Right lobe of liver (tissue), 6 donors: Measurements from ENCODE around the gene MIEF1. TPM values are rescaled to one million over a fixed set of nuclear protein-coding genes. Genes with fewer than 3 reads are reported as not detected.

Experiments used
- ATAC-seq, 4 donors: fragments of 200-7000 bp; cut with Tn5 transposase; one replicate each; pipeline ENCODE4 v1.9.1; 2020; ENCODE audit warnings: mild to moderate bottlenecking in 4 of 4, moderate library complexity in 4 of 4
- DNase-seq, 3 donors: peaks; one replicate each; pipeline ENCODE4 v3.0.0-alpha.2; 2020
- H3K27ac ChIP-seq, 3 donors: fragments of 200-600 bp; one replicate each; pipeline ENCODE4 v1.8.0; 2022
- H3K27me3 ChIP-seq, 2 donors: fragments of 200-600 bp; one replicate each; pipeline ENCODE4 v1.8.0; 2022
- H3K36me3 ChIP-seq, 4 donors: fragments of 200-600 bp; sonication (generic) in 1 of 4; one replicate each; pipeline versions ENCODE4 v1.5.1 to v1.8.0; 2017 to 2022; ENCODE audit warnings: control low read depth in 1 of 4
- H3K4me1 ChIP-seq, 4 donors: fragments of 200-600 bp; sonication (generic) in 1 of 4; one replicate each; pipeline versions ENCODE4 v1.5.1 to v1.8.0; 2017 to 2022; ENCODE audit warnings: control low read depth in 1 of 4
- H3K4me3 ChIP-seq, 3 donors: fragments of 200-600 bp; one replicate each; pipeline ENCODE4 v1.8.0; 2022
- H3K9me3 ChIP-seq, 4 donors: fragments of 200-600 bp; sonication (generic) in 1 of 4; one replicate each; pipeline versions ENCODE4 v1.5.1 to v1.8.0; 2017 to 2022; ENCODE audit warnings: control low read depth in 1 of 4
- CTCF ChIP-seq, 4 donors: fragments of 200-600 bp in 3 of 4; fragments of 450-650 bp in 1 of 4; IDR thresholded peaks; one replicate each; pipeline versions ENCODE4 v1.5.1 to v1.8.0; 2016 to 2022; ENCODE audit warnings: antibody characterized with exemption in 4 of 4, mild to moderate bottlenecking in 2 of 4
- POLR2A ChIP-seq: fragments of 450-650 bp; IDR thresholded peaks from one replicate; pipeline ENCODE4 v1.6.1; 2017; ENCODE audit warnings: antibody characterized with exemption, mild to moderate bottlenecking
- WGBS: methylation state at CpG from one replicate; pipeline ENCODE4 v1.1.6; 2018; ENCODE audit warnings: low coverage, low lambda C conversion rate; ENCODE audit not compliant: insufficient coverage; ENCODE audit errors: missing lambda C conversion rate; 5-methylcytosine and 5-hydroxymethylcytosine counted together
- intact Hi-C, 2 donors: fragments of 100-400 bp; cut with DNase I; formaldehyde crosslinking; loops; one replicate each; pipeline versions ENCODE4 v1.11.2 to v1.14.1; 2022
- total RNA-seq, 6 experiments: library from RNA; depleted of rRNA in 2 of 6; stranded (reverse); fragments of >200 nt in 2 of 6; fragmentation: NEBNext Ultra II Directional in 3 of 6; extraction: Animal tissue kit (Norgen Biotek cat#: 25700) in 3 of 6; gene quantifications; one replicate each; pipeline versions ENCODE4 v1.1.0 to v1.2.4, GENCODE V29; 2016 to 2023
- donor health status: DM: no; HTN: yes; CAD: no.
- donor health status: DM: no; HTN: no; CAD: no.
- donor health status: DM: no; HTN: no; CAD: no.
- donor health status: DM: no; HTN: yes; CAD: no.
- donor health status: DM: no; HTN: yes; CAD: no.

MIEF1 gene
- total RNA-seq, 6 experiments from 2014 or later: 17.4 to 24.4 (median 21.5) TPM

GRCh38 chr22:39522567-39523300 is 20.6 kb downstream of the MIEF1 start:
- peak overlapping the region; percentile 100 for H3K4me3 ChIP-seq
- peak in 1 of 3 donors; percentile 38 for DNase-seq

GRCh38 chr22:39524089-39524752 is 22.1 kb downstream of the MIEF1 start:
- intact Hi-C loops: no loop called here
- Histone ChIP-seq H3K27me3 (no peaks in the 10 kb centered on the region), H3K4me1 (peaks cover 0 to 50% (median 21%) of the 10 kb centered on the region in 4 donors), H3K27ac (no peak overlapping the region), H3K36me3 (peaks cover 11 to 45% (median 27%) of the 10 kb centered on the region in 4 donors), H3K9me3 (no peaks in the 10 kb centered on the region), H3K4me3 (no peak overlapping the region)
- 93% methylated on average over 3 of the region's 13 CpGs for WGBS
- ATAC-seq (no peak), DNase-seq (peak in 1 of 3 donors; percentile 51)
- TF ChIP-seq POLR2A: no peak
- no peak for TF ChIP-seq CTCF (IDR thresholded peaks at IDR 0.05)

More at GRCh38 chr22:39522567-39523300, 20.6 kb downstream of the MIEF1 start:
- intact Hi-C loops: no loop called here
- H3K4me1 ChIP-seq: peaks cover 0 to 44% (median 17%) of the 10 kb centered on the region in 4 donors
- TF ChIP-seq POLR2A: no peak
- no peak for TF ChIP-seq CTCF (IDR thresholded peaks at IDR 0.05)
- H3K27ac ChIP-seq: no peak overlapping the region
- 34% methylated on average over 11 of the region's 14 CpGs for WGBS
- no peaks in the 10 kb centered on the region for H3K9me3 ChIP-seq
- H3K27me3 ChIP-seq: no peaks in the 10 kb centered on the region
- no peak for ATAC-seq
- H3K36me3 ChIP-seq: peaks cover 11 to 37% (median 27%) of the 10 kb centered on the region in 4 donors

- WGBS: 64% methylated on average over 9 of the region's 10 CpGs
- Histone ChIP-seq H3K9me3 (no peaks in the 10 kb centered on the region), H3K36me3 (peaks cover 11 to 52% (median 27%) of the 10 kb centered on the region in 4 donors), H3K27ac (no peak overlapping the region), H3K27me3 (no peaks in the 10 kb centered on the region), H3K4me3 (no peak overlapping the region), H3K4me1 (peaks cover 0 to 57% (median 22%) of the 10 kb centered on the region in 4 donors)
- no peak for ATAC-seq
- TF ChIP-seq CTCF (IDR thresholded peaks at IDR 0.05) (no peak), POLR2A (no peak)
- intact Hi-C loops: loop anchor here in 1 of 2 donors (5.0 kb wide), 1 partner anchor 33 kb away; no protein-coding TSS in a partner anchor
- peak in 1 of 3 donors; percentile 49 for DNase-seq
Observed at GRCh38 chr22:39524753-39525657, 22.9 kb downstream of the MIEF1 start.

GRCh38 chr22:39525658-39525975 is 23.5 kb downstream of the MIEF1 start:
- 58% methylated on average over 4 of the region's 4 CpGs for WGBS
- H3K27ac ChIP-seq: no peak overlapping the region
- no peaks in the 10 kb centered on the region for H3K9me3 ChIP-seq
- intact Hi-C loops: loop anchor here in 1 of 2 donors (5.0 kb wide), 1 partner anchor 33 kb away; no protein-coding TSS in a partner anchor
- peaks cover 0 to 61% (median 24%) of the 10 kb centered on the region in 4 donors for H3K4me1 ChIP-seq
- no peak for TF ChIP-seq POLR2A
- H3K27me3 ChIP-seq: no peaks in the 10 kb centered on the region
- no peak overlapping the region for H3K4me3 ChIP-seq
- peaks cover 11 to 56% (median 27%) of the 10 kb centered on the region in 4 donors for H3K36me3 ChIP-seq
- ATAC-seq (no peak), DNase-seq (peak in 1 of 3 donors; percentile 27)
